ENCODE data around the gene SUPT3H.

DNA sequence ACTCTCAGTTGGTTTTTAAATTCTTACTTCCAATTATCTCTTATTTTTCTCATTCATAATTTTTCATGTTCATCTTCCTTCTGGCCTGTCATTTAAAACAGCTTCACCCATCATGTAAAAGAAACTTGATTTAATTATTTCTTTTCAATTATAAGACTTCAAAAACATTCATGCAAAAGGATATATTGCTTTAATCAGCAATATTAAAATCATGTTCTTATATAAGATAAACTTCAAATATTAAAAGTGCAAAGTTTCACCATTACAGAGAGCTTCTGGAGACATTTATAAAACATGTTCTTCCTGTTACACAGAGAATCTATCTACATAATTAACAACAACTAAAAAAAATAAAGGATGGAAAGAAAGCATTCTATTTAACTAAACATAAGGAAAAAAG lies 446.3 kb downstream of the SUPT3H start:
- TF ChIP-seq, protein P1, sequence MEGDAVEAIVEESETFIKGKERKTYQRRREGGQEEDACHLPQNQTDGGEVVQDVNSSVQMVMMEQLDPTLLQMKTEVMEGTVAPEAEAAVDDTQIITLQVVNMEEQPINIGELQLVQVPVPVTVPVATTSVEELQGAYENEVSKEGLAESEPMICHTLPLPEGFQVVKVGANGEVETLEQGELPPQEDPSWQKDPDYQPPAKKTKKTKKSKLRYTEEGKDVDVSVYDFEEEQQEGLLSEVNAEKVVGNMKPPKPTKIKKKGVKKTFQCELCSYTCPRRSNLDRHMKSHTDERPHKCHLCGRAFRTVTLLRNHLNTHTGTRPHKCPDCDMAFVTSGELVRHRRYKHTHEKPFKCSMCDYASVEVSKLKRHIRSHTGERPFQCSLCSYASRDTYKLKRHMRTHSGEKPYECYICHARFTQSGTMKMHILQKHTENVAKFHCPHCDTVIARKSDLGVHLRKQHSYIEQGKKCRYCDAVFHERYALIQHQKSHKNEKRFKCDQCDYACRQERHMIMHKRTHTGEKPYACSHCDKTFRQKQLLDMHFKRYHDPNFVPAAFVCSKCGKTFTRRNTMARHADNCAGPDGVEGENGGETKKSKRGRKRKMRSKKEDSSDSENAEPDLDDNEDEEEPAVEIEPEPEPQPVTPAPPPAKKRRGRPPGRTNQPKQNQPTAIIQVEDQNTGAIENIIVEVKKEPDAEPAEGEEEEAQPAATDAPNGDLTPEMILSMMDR (IDR thresholded peaks at IDR 0.05), result no peak
- TF ChIP-seq POLR2AphosphoS5 (IDR thresholded peaks at IDR 0.05) (no peak), POLR2A (IDR thresholded peaks at IDR 0.05) (no peak), EP300 (IDR thresholded peaks at IDR 0.05) (no peak)
